HG03565 (cell line): Measurements from ENCODE around the gene BPI.
"Not testable (repeated sequence)": the region's sequence is repeated elsewhere in the genome, so short reads cannot be mapped to it uniquely, and the experiment has no call there.

Experiments used
- ATAC-seq: cut with Tn5 transposase; IDR thresholded peaks from one replicate; pipeline ENCODE4 v1.9.1; 2021; ENCODE audit warnings: mild to moderate bottlenecking, moderate library complexity; ENCODE audit not compliant: unreplicated experiment

BPI gene

DNA sequence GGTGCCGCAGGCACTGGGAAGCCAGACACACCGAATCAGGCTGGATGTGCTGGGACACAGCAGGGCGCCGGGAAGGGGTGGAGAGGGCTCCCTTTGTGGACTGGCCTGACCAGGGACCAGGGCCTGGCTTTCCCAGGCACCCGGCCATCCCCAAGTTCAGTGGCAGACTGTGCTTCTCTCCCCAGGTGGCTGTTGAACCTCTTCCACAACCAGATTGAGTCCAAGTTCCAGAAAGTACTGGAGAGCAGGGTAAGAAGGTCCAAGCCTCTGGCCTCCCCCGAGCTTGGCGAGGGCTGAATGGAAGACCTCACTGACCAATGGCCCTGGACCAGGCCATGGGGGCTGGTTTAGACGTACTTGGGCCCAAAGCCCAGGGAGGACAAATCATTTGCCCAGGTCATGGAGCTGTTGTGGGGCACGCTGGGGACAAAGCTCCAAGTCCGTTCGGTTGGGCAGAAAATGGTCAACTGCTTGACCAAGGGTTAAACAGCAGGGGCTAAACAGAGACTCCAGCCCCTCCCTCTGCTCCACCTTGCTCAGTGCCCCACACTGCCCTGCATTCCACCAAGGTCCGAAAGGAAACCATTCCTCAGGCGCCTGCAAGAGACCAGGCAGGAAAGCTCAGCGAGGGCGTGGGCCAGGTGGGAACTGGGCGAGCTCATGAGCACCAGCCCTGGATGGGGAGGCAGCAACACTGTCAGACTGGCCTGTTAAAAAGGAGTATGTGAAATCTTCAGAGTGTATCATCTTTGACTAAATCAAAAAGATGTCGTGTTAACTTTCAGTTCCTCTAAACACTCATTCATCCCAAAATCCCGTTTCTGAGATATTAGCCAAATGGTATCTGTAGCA is 51.4 kb downstream of the BPI start:
- no peak for ATAC-seq

DNA sequence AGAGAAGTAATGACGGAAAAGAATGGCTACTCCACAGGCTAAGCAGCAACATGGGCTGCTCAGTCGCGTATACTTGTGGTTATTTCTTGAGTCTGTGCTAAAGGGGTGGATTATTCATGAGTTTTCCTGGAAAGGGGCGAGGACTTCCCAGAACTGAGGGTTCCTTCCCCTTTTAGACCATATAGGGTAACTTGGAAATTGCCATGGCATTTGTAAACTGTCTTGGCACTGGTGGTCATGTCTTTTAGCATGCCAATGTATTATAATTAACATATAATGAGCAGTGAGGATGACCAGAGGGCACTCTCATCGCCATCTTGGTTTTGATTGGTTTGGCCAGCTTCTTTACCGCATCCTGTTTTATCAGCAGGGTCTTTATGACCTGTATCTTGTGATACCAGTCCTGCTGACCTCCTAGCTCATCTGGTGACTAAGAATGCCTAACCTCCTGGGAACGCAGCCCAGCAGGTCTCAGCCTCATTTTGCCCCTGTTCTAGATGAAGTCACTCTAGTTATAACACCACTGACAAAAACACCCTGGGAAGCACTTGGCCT is 53.8 kb downstream of the BPI start:
- no peak for ATAC-seq

DNA sequence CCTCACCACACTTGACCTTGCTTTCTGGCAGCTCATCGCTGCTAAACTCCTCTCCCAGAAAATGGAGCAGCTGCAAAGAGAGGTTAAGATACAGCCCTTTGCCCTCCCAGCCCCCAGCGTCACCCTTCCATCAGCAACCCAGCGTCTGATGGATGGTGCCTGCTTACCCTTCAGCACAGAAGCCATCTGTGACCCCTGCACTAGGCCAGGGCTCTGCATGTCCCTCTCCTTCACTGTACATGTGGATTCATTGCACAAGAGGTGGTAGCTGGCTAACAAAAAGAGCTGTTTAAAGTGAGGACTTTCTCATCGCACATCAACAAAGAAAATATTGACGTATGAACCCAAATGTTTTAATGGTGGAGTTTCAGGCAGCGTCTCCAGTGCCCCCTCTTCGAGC is 54.6 kb downstream of the BPI start:
- ATAC-seq, result no peak

DNA sequence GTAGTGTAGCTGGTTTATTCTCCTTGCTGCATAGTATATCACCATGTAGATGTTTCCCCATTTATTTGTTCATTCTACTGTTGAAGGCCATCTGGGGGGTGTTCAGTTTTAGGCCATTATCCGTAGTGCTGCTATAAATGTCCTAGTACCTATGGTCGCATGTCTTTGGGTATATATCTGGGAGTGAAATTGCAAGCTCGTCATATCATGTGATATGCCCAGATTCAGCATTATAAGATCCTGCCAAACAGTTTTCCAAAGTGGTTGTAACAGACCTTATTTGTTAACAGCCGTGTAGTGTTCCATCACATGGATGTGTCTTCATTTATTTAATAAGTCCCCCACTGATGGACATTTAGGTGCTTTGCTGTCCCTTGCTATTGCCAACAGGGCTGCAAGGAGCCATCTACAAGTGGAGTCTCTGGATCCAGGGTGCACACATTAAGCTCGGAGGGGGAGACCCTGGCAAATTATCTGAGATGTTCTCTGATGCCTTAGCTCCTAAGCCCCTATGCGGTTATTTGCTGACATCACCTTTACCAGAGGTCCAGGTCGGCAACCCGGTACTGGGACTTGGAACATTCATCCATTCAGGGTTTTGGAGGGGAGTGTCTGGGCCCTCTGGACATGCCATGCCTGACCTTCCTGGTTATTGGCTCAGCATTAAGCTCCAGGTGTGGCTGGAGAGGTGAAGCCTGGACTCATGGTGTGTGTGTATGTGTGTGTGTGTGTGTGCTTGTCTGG is 59.2 kb downstream of the BPI start:
- no peak for ATAC-seq

DNA sequence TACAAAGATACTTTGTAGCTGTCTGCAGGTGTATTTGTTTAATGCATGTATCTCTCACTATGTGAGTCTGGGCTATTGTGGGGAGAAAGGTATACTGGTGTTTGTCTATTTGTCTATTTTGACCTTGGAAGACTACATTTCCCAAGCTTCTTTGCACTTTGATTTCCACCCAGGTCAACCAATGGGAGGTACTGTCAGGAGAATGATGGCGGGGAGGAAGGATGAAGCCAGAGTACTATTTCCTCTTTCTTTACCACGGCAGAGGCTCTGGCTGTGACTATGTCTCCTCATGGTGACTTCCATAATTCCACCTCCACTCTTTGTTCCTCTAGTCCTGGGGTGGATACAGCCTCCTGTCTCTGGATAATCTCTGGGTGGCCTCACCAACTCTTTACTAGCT is 65.4 kb downstream of the BPI start:
- no peak for ATAC-seq

DNA sequence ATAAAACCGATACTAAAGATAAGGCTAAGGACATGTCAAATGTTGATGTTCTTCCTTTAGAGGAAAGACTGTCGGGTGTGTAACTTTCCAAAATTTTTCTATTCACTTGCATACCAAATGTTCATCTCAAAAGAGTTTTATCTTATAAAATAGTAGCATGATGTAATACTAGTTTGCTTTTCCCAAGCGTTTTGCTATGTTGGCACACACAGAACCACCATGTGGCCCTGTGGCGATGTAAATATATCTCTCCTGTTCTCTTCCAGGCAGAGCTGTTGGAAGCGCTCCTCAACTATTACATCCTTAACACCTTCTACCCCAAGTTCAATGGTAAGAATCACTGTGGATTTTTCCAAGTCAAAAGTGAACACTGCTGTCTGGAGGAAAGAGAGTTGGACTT is 68.8 kb downstream of the BPI start:
- ATAC-seq, result no peak

DNA sequence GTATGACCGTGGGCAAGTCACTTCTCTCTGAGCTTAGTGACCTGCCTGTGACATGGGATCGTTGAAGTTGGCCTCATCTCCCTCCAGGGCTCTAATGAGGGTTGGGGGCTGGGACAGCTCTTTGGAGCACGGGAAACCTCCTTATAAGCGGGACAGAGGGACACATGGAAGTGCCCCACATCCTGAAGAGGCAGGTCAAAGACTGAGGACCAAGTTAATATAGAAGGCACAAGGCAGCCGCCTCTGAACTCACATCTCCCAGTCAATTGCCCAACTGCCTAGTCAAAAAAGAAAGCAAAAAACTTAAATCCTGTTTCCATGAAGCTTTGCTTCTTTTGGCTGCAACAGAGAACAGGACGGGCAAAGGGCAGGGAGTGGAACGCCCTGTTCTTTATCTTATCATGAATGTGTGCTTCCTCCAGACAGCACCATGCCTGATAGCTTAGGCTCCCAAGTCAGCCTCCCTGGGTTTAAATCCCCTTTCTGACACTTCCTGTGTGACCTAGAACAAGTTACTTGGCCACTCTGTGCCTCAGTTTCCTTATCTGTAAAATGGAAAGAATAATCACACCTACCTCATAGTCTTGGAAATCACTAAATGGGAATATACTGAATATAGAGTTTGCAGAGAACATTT is 69.4 kb downstream of the BPI start:
- no peak for ATAC-seq

DNA sequence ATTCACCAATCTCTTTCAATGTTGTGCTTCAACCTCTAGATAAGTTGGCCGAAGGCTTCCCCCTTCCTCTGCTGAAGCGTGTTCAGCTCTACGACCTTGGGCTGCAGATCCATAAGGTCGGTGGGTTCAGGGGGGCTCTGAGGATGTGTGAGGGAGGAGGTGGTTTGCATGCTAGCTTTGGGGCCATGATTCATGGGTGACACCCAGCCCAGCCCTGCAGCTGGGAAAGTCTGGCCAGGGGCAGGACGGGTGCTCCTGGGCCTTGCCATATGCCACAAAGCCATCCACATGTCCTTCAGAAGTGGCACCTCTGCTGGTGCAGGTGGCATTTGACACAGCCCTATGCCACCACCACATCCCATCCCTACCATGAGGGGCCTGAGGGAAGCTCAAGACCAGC is 69.9 kb downstream of the BPI start:
- no peak for ATAC-seq

DNA sequence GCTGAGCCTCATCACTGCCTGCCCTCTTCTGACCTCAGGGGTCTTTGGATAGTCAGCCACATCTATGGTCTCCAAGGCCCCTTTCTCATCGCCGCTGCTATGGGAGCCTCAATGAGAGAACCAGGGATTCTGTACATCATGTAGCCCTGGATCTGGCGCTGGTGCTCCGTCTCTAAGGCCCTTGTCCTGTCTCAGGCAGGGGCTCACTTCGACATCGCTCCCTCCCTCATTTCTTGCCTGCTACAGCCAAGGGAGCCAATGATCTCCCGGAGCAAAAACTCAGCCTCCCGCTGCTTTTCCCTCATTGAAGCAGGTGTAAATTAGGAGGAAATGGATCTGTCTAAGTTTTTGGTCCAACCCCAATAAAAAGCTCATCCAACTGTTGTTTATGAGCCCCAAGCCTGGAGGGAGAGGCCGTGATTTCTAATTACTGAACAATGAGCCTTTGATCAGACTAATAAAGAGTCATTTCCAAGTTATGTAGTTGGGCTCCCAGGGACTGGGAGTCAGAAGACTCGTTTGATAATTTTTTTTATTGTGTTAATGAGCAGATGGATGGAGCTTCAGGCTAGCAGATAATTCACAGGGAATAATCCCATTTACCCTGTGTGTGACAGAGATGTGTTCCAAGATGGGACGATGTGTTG is 73.2 kb downstream of the BPI start:
- ATAC-seq, result no peak

DNA sequence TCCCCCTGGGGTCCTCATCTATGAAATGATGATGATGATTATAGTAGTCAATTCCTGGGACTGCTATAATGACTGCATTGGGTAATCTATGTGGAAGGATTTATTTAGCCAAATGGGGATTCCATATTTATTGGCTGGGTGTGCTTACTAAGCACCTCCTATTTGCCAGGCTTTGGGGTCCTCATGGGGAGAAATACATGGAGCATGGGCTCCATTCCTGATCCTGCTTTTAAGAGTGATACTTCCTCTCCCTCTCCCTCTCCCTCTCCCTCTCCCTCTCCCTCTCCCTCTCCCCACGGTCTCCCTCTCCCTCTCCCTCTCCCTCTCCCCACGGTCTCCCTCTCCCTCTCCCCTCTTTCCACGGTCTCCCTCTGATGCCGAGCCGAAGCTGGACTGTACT is 73.9 kb downstream of the BPI start:
- not testable (repeated sequence) for ATAC-seq

DNA sequence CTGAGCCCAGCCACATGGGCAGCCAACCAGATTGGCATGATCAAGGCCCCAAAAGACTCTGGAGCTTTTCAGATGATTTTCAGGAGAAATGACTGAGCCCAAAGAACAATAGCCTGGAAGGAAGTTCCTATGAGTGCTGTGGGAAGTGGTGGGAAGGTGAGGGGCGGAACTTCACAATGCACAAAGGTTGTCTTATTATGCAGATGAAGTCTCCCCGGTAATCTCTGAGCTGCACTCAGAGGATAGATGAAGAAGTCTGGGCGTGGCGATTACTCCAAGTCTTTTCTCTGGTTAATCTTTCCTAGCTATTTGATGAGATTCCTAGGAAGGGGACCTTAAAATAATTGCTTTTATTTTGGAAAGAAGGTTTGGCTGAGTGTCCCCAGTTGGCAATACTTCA is 79.2 kb downstream of the BPI start:
- no peak for ATAC-seq

DNA sequence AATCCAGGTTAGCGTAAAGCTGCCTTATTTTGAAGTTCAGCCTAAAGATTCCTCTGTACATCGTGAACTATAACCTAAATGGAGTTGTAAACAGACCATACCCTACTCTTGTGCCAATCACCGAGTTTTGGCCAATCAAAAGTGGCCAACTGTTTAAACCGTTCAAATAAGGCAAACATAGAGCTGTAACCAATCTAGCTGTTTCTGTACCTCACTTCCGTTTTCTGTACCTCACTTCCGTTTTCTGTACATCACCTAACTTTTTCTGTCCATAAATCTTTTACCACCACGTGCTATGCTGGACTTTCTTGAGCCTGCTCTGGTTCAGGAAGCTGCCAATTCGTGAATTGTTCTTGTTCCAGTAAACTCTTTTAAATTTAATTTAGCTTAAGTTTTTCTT is 82.0 kb downstream of the BPI start:
- no peak for ATAC-seq

DNA sequence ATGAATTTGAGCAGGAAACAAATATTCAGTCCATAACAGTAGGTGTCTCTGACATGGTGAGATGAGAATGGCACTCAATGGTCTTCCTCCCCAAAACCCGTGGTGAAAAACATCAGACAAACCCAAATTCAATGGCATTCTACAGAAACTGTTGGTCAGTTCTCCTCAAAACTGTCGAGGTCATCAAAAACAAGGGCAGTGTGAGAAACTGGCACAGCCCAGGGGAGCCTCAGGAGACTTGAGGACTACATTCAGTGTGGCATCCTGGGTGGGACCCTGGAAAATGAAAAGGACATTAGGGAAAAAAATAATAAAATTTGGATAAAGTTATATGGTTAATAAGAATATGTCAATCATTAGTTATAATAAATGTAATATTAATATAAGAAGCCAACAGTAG is 82.9 kb downstream of the BPI start:
- ATAC-seq, result no peak
